Esophagus muscularis mucosa (tissue), 3 donors: ENCODE data around the gene TMEM260.

ENCODE experiments used
- CTCF ChIP-seq, 3 experiments: fragments of 200-600 bp in 2 of 3; fragments of 450-650 bp in 1 of 3; sonication (generic) in 2 of 3; IDR thresholded peaks; one replicate each; pipeline ENCODE4 v1.5.1; 2017 to 2019; ENCODE audit warnings: antibody characterized with exemption in 3 of 3, mild to moderate bottlenecking in 2 of 3, moderate library complexity in 1 of 3
- EP300 ChIP-seq: sonication (generic); formaldehyde crosslinking; IDR thresholded peaks from one replicate; pipeline ENCODE4 v1.6.1; 2017; ENCODE audit warnings: antibody characterized with exemption

GRCh38 chr14:56585461-56586084 lies 6.0 kb downstream of the TMEM260 start:
- TF ChIP-seq CTCF (IDR thresholded peaks at IDR 0.05) (no peak), EP300 (no peak)
